ENCODE measurements around the gene GPN1.
"Not testable (repeated sequence)": the region's sequence is repeated elsewhere in the genome, so short reads cannot be mapped to it uniquely, and the experiment has no call there.

The GPN1 gene

GRCh38 chr2:27587025-27587424, 41.8 kb upstream of the GPN1 start:
- DNase-seq (ENCODE audit: low read depth) = peak; percentile 10
- H3K4me3 ChIP-seq (ENCODE audit: low read depth, low read length) = no peak overlapping the region
- no peak for TF ChIP-seq CTCF (IDR thresholded peaks at IDR 0.05; ENCODE audit: insufficient read depth, low read depth, low read length, missing control alignments)

- no peak for TF ChIP-seq CTCF (IDR thresholded peaks at IDR 0.05; ENCODE audit: insufficient read depth, low read depth, low read length, missing control alignments)
- no peak overlapping the region for H3K4me3 ChIP-seq (ENCODE audit: low read depth, low read length)
- DNase-seq (ENCODE audit: low read depth) = no peak
Observed at GRCh38 chr2:27588308-27588707, 40.5 kb upstream of the GPN1 start.

- H3K4me3 ChIP-seq (ENCODE audit: low read depth, low read length) = no peak overlapping the region
- no peak for DNase-seq (ENCODE audit: low read depth)
- no peak for TF ChIP-seq CTCF (IDR thresholded peaks at IDR 0.05; ENCODE audit: insufficient read depth, low read depth, low read length, missing control alignments)
Observed at GRCh38 chr2:27591745-27592144, 37.1 kb upstream of the GPN1 start.

- TF ChIP-seq CTCF (IDR thresholded peaks at IDR 0.05; ENCODE audit: insufficient read depth, low read depth, low read length, missing control alignments) = no peak
Observed at GRCh38 chr2:27593240-27593639, 35.6 kb upstream of the GPN1 start.

GRCh38 chr2:27594020-27594703, 34.7 kb upstream of the GPN1 start:
- DNase-seq (ENCODE audit: low read depth); H3K4me3 ChIP-seq (ENCODE audit: low read depth, low read length): not testable (repeated sequence)

More at GRCh38 chr2:27593240-27593639, 35.6 kb upstream of the GPN1 start:
- DNase-seq (ENCODE audit: low read depth) = no peak
- H3K4me3 ChIP-seq (ENCODE audit: low read depth, low read length) = no peak overlapping the region

GRCh38 chr2:27595412-27595811, 33.4 kb upstream of the GPN1 start:
- H3K4me3 ChIP-seq (ENCODE audit: low read depth, low read length); DNase-seq (ENCODE audit: low read depth): not testable (repeated sequence)

- DNase-seq (ENCODE audit: low read depth) = no peak
- no peak for TF ChIP-seq CTCF (IDR thresholded peaks at IDR 0.05; ENCODE audit: insufficient read depth, low read depth, low read length, missing control alignments)
- no peak overlapping the region for H3K4me3 ChIP-seq (ENCODE audit: low read depth, low read length)
Observed at GRCh38 chr2:27596627-27597026, 32.2 kb upstream of the GPN1 start.

- H3K4me3 ChIP-seq (ENCODE audit: low read depth, low read length) = no peak overlapping the region
- no peak for DNase-seq (ENCODE audit: low read depth)
- no peak for TF ChIP-seq CTCF (IDR thresholded peaks at IDR 0.05; ENCODE audit: insufficient read depth, low read depth, low read length, missing control alignments)
Observed at GRCh38 chr2:27606611-27607010, 22.2 kb upstream of the GPN1 start.

Measured in GM12865 (cell line).